SU-DHL-6 (cell line): ENCODE results near the gene RPL32.
"Not testable (repeated sequence)": the region's sequence is repeated elsewhere in the genome, so short reads cannot be mapped to it uniquely, and the experiment has no call there.

ENCODE experiments used
- H2AFZ ChIP-seq: fragments of 200-600 bp; sonication (generic); 2 replicates; pipeline ENCODE4 v1.6.1; 2014; ENCODE audit warnings: low read depth, mild to moderate bottlenecking, moderate library complexity, mixed read lengths, antibody characterized with exemption, low read length; ENCODE audit not compliant: severe bottlenecking
- H3F3A ChIP-seq: fragments of 200-600 bp; shearing (Covaris generic); 2 replicates; pipeline ENCODE4 v1.6.0; 2016; ENCODE audit warnings: antibody characterized with exemption, mild to moderate bottlenecking; ENCODE audit not compliant: insufficient read depth
- H3K27ac ChIP-seq: fragments of 200-600 bp; sonication (generic); 2 replicates; pipeline ENCODE4 v1.5.1; 2016; ENCODE audit warnings: low read depth, mild to moderate bottlenecking, low read length, moderate library complexity, mixed read lengths
- H3K27me3 ChIP-seq: fragments of 200-600 bp; sonication (generic), shearing (Covaris generic); 2 replicates; pipeline ENCODE4 v1.6.0; 2014; ENCODE audit warnings: mild to moderate bottlenecking, low read length
- H3K36me3 ChIP-seq: fragments of 200-600 bp; sonication (generic); 2 replicates; pipeline ENCODE4 v1.6.1; 2014; ENCODE audit warnings: mild to moderate bottlenecking, low read length, mixed read lengths
- H3K4me2 ChIP-seq: fragments of 300-600, 200-600 bp; shearing (Covaris generic), sonication (generic); 2 replicates; pipeline ENCODE4 v1.6.0; 2014; ENCODE audit warnings: low read length, low read depth, mild to moderate bottlenecking; ENCODE audit not compliant: poor library complexity, severe bottlenecking
- H3K4me3 ChIP-seq: fragments of 200-600 bp; sonication (generic); 2 replicates; pipeline ENCODE4 v1.5.1; 2014; ENCODE audit warnings: antibody characterized with exemption, low read length, mild to moderate bottlenecking, mixed read lengths; ENCODE audit not compliant: insufficient read depth, poor library complexity, severe bottlenecking
- H3K79me2 ChIP-seq: fragments of 200-600 bp; sonication (generic); 2 replicates; pipeline ENCODE4 v1.6.1; 2014; ENCODE audit warnings: mild to moderate bottlenecking, low read length, moderate library complexity; ENCODE audit not compliant: insufficient read depth
- H3K9ac ChIP-seq: fragments of 200-600 bp; sonication (generic); 2 replicates; pipeline ENCODE4 v1.7.0; 2014; ENCODE audit warnings: mild to moderate bottlenecking, low read length
- H3K9me2 ChIP-seq: fragments of 200-600 bp; sonication (generic); replicated peaks from 2 replicates; pipeline ENCODE4 v1.6.1; 2014; ENCODE audit warnings: low read length; ENCODE audit not compliant: insufficient read depth
- H3K9me3 ChIP-seq: fragments of 200-600 bp; sonication (generic); 2 replicates; pipeline ENCODE4 v1.6.1; 2014; ENCODE audit warnings: low read length, mixed read lengths; ENCODE audit not compliant: insufficient read depth
- H4K20me1 ChIP-seq: fragments of 200-600 bp; sonication (generic); 2 replicates; pipeline ENCODE4 v1.6.1; 2014; ENCODE audit warnings: low read depth, mild to moderate bottlenecking, antibody characterized with exemption, low read length, moderate library complexity, mixed read lengths
- CTCF ChIP-seq: fragments of 200-600 bp; sonication (generic); IDR thresholded peaks from one replicate; pipeline ENCODE4 v1.5.1; 2017; ENCODE audit warnings: antibody characterized with exemption, mild to moderate bottlenecking, low read length, moderate library complexity; ENCODE audit not compliant: insufficient read depth, poor library complexity, severe bottlenecking
- EZH2phosphoT487 ChIP-seq: fragments of 200-600 bp; sonication (generic), shearing (Covaris generic); conservative IDR thresholded peaks from 2 replicates; pipeline ENCODE4 v1.6.1; 2018; ENCODE audit warnings: mild to moderate bottlenecking, antibody characterized with exemption, low read length, moderate library complexity, mixed read lengths

Gene RPL32

DNA sequence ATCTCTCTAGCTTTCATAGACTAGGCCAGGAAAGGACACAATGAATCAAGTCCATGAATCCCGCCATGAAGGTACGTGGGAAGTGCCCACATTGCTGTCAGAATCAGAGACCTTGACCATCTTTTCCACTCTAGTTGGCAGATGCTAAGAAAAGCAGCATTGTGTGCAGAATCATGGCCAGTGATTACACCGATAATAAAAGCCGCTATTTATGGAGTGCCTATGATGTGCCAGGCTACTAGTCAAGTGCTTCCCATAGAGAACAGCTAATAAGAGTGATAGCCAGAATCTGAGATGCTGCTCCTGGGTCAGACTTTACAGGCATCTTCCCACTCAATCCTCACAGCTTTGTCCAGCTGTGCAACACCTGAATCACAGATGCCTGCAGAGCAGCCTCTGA lies 13.2 kb upstream of the RPL32 start:
- no peak overlapping the region for H3K27ac ChIP-seq
- no peaks in the 10 kb centered on the region for H4K20me1 ChIP-seq
- no peaks in the 10 kb centered on the region for H3F3A ChIP-seq
- H3K4me2 ChIP-seq, result no peak overlapping the region
- H3K4me3 ChIP-seq, result no peak overlapping the region
- H3K36me3 ChIP-seq, result no peaks in the 10 kb centered on the region
- no peaks in the 10 kb centered on the region for H3K79me2 ChIP-seq
- no peak overlapping the region for H2AFZ ChIP-seq
- no peaks in the 10 kb centered on the region for H3K9me3 ChIP-seq
- H3K27me3 ChIP-seq, result no peaks in the 10 kb centered on the region
- no peaks in the 10 kb centered on the region for H3K9me2 ChIP-seq
- H3K9ac ChIP-seq, result no peak overlapping the region
- TF ChIP-seq EZH2phosphoT487 (no peak), CTCF (no peak)

DNA sequence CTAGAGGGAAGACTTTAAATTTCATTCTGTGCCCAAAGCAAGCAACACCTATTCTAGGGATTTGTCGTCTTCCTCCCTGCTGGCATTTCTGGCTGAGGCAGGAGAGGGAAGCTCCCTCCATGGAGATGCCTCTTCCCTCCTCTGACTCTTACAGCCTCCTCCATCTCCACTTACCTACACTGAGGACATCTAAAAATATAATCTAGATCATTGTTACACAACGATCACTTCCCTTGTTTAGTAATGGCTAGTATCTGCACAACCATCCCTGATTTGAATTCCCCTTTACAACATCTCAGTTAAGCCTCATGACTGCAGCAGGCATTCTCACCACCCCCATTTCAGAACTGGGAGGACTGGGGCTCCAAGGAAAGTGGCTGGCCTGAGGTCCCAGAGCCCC lies 12.5 kb upstream of the RPL32 start:
- not testable (repeated sequence) for H3K9me3 ChIP-seq, H3K79me2 ChIP-seq, H3K27me3 ChIP-seq, H4K20me1 ChIP-seq, H3K4me3 ChIP-seq, H3K9me2 ChIP-seq, H3K4me2 ChIP-seq, H3K27ac ChIP-seq, H3K36me3 ChIP-seq, H3F3A ChIP-seq, H2AFZ ChIP-seq, H3K9ac ChIP-seq

DNA sequence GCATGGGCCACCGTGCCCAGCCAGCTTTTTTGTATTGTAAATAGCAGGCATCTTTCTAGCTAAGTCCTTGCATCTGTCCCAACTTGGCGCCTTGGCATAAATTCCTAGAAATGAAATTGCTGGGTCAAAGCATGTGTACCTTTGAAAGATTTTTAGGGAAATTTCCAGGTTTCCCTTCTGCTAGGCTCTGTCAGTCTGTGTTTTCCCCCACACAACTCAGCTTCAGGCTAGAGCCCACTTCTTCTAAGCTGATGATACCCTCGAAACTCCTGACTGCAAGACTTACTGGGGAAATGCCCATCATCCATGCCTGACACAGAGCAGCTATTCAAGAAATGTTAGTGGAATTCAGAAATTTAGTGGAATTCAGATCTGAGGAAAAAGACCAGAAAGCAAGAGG lies 10.8 kb upstream of the RPL32 start:
- Histone ChIP-seq H3K4me2 (no peak overlapping the region), H3K27me3 (no peaks in the 10 kb centered on the region), H3K4me3 (no peak overlapping the region), H3K79me2 (no peaks in the 10 kb centered on the region), H3K9me2 (no peaks in the 10 kb centered on the region), H3F3A (no peaks in the 10 kb centered on the region), H3K9ac (no peak overlapping the region), H4K20me1 (no peaks in the 10 kb centered on the region), H3K27ac (no peak overlapping the region), H3K9me3 (no peaks in the 10 kb centered on the region), H2AFZ (no peak overlapping the region), H3K36me3 (no peaks in the 10 kb centered on the region)
- TF ChIP-seq CTCF (no peak), EZH2phosphoT487 (no peak)

DNA sequence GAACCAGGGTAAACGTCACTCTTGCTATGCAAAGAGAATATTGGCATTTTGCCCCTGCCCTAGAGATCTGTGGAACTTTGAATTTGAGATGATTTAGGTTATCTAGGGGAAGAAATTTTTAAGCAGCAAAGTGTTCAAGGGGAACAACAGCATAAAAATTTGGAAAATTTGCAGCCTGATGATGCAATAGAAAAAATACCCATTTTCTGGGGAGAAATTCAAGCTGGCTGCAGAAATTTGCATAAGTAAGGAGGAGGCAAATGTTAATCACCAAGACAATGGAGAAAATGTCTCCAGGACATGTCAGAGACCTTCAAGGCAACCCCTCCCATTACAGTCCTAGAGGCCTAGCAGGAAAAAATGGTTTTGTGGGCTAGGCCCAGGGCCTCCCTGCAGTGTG lies 4.4 kb upstream of the RPL32 start:
- peaks cover 6% of the 10 kb centered on the region for H3K79me2 ChIP-seq
- no peaks in the 10 kb centered on the region for H3K27me3 ChIP-seq
- H3K4me2 ChIP-seq, result no peak overlapping the region
- H2AFZ ChIP-seq, result no peak overlapping the region
- no peaks in the 10 kb centered on the region; the same call in 1 of the 2 replicates for H3K36me3 ChIP-seq
- no peak overlapping the region for H3K9ac ChIP-seq
- H3K27ac ChIP-seq, result no peak overlapping the region
- TF ChIP-seq EZH2phosphoT487, result no peak
- TF ChIP-seq CTCF, result no peak
- H3K9me3 ChIP-seq, result no peaks in the 10 kb centered on the region
- no peaks in the 10 kb centered on the region for H3K9me2 ChIP-seq
- no peaks in the 10 kb centered on the region for H4K20me1 ChIP-seq
- H3K4me3 ChIP-seq, result no peak overlapping the region
- H3F3A ChIP-seq, result peaks cover 3% of the 10 kb centered on the region; the same call in 1 of the 2 replicates
